ENCODE data around the gene POLR1A. TPM values are rescaled to one million over a fixed set of nuclear protein-coding genes. Genes with fewer than 3 reads are reported as not detected.
A peak's percentile ranks its signal among the peaks of the same experiment; 100 is the strongest.

Gene POLR1A
- total RNA-seq, 2 donors from 2014 or later: 37.9 to 45.5 TPM

DNA sequence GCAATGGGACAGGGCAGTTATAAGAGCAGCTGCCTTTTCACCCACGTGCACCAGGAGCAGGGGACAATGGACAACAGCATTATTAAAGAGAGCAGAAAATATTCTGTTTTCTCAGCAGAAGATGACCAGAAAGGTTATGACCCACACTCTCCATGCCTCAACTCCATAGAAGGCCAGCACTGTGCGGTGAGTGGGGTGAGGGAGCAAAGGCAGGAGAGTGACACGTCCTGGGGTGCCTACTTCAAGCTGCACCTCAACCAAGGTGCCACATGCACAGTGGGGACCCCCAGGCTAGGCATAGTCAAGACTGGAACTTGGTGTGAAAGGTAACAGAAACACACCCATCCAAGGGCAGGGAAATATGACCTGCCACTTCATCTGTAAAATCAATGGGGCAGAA lies 50.4 kb downstream of the POLR1A start:
- no peaks in the 10 kb centered on the region for H3K4me1 ChIP-seq (ENCODE audit: control insufficient read depth, insufficient read depth, low read length)
- no peak overlapping the region for H3K4me3 ChIP-seq (ENCODE audit: low read length)
- H3K9ac ChIP-seq (ENCODE audit: extremely low read depth, low read length, poor library complexity, severe bottlenecking): no peak overlapping the region
- H3K36me3 ChIP-seq (ENCODE audit: control insufficient read depth, insufficient read depth, low read length): peaks cover 76% of the 10 kb centered on the region
- H3K4me3 Mint-ChIP-seq: no peak overlapping the region
- H3K27ac ChIP-seq (ENCODE audit: low read depth, low read length): no peak overlapping the region
- 86 to 93% methylated on average over 2 to 3 of the region's 3 CpGs for WGBS, 2 experiments (ENCODE audit: insufficient coverage in 1 of 2, insufficient read length in 1 of 2)
- H3K27me3 Mint-ChIP-seq (ENCODE audit: insufficient read depth): no peaks in the 10 kb centered on the region
- DNase-seq: peak; percentile 10
- no peaks in the 10 kb centered on the region for H3K9me3 Mint-ChIP-seq
- no peaks in the 10 kb centered on the region for H3K9me3 ChIP-seq (ENCODE audit: control insufficient read depth, low read length)
- TF ChIP-seq, protein P1, sequence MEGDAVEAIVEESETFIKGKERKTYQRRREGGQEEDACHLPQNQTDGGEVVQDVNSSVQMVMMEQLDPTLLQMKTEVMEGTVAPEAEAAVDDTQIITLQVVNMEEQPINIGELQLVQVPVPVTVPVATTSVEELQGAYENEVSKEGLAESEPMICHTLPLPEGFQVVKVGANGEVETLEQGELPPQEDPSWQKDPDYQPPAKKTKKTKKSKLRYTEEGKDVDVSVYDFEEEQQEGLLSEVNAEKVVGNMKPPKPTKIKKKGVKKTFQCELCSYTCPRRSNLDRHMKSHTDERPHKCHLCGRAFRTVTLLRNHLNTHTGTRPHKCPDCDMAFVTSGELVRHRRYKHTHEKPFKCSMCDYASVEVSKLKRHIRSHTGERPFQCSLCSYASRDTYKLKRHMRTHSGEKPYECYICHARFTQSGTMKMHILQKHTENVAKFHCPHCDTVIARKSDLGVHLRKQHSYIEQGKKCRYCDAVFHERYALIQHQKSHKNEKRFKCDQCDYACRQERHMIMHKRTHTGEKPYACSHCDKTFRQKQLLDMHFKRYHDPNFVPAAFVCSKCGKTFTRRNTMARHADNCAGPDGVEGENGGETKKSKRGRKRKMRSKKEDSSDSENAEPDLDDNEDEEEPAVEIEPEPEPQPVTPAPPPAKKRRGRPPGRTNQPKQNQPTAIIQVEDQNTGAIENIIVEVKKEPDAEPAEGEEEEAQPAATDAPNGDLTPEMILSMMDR (conservative IDR thresholded peaks at IDR 0.05): no peak
- H3K27ac Mint-ChIP-seq: no peak overlapping the region
- no peaks in the 10 kb centered on the region for H3K27me3 ChIP-seq (ENCODE audit: control insufficient read depth, insufficient read depth, low read length, poor library complexity, severe bottlenecking)
- peaks cover 54% of the 10 kb centered on the region for H3K36me3 Mint-ChIP-seq (ENCODE audit: low read depth)
- no peaks in the 10 kb centered on the region for H3K4me1 Mint-ChIP-seq

DNA sequence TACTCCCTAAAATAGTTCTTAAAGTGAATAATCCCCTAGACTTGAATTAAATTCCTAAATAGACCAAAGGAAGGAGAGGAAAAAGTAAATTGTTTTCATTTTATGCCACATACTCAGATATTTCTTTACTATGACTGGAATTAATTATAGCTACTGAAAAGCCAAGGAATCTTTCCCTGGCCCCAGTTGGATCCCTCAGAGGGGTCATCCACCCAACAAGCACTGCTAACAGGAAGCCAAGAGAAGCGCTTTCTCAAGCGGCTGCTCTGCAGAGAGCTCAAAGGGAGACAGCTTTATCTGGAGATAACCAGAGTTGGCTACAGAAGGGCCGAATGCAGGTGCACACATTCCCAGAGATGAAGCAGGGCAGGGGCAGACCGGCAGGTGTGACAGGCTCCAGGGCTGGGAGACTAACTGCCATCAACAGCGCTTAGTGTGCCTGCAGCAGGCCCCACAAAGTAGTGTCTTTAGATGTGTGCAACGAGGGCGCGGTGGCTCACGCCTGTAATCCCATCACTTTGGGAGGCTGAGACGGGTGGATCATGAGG lies 51.1 kb downstream of the POLR1A start:
- Histone ChIP-seq H3K9me3 (ENCODE audit: control insufficient read depth, low read length) (no peaks in the 10 kb centered on the region), H3K4me3 (ENCODE audit: low read length) (no peak overlapping the region), H3K36me3 (ENCODE audit: control insufficient read depth, insufficient read depth, low read length) (peaks cover 73% of the 10 kb centered on the region), H3K4me1 (ENCODE audit: control insufficient read depth, insufficient read depth, low read length) (no peaks in the 10 kb centered on the region), H3K9ac (ENCODE audit: extremely low read depth, low read length, poor library complexity, severe bottlenecking) (no peak overlapping the region), H3K27ac (ENCODE audit: low read depth, low read length) (no peak overlapping the region), H3K27me3 (ENCODE audit: control insufficient read depth, insufficient read depth, low read length, poor library complexity, severe bottlenecking) (no peaks in the 10 kb centered on the region)
- H3K4me1 Mint-ChIP-seq: no peaks in the 10 kb centered on the region
- no peak overlapping the region for H3K4me3 Mint-ChIP-seq
- DNase-seq: peak; percentile 17
- WGBS, 2 experiments (ENCODE audit: insufficient coverage in 1 of 2, insufficient read length in 1 of 2): 91 to 95% methylated on average over 8 to 10 of the region's 10 CpGs
- TF ChIP-seq, protein P1 (conservative IDR thresholded peaks at IDR 0.05): no peak
- peaks cover 57% of the 10 kb centered on the region for H3K36me3 Mint-ChIP-seq (ENCODE audit: low read depth)
- no peaks in the 10 kb centered on the region for H3K9me3 Mint-ChIP-seq
- H3K27me3 Mint-ChIP-seq (ENCODE audit: insufficient read depth): no peaks in the 10 kb centered on the region
- H3K27ac Mint-ChIP-seq: no peak overlapping the region

DNA sequence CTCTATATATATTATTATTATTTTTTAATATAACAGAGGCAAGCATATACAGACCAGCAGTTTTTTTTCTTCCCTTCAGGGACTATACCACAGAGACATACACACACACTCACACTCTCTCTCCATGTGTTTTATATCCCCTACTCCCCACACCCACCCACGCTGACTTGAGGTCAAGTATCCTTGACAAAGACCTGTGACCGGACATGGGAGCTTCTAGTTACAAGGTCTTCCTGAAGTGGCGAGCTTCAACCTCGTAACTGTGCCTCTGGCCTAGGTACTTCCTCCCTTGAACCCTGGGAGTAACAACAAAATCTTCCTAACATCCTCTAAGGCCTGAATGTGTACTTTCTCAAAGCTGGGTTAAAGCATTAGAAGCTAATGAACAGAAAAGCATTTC lies 52.5 kb downstream of the POLR1A start:
- Mint-ChIP-seq H3K4me1 (no peaks in the 10 kb centered on the region), H3K27me3 (ENCODE audit: insufficient read depth) (no peaks in the 10 kb centered on the region), H3K36me3 (ENCODE audit: low read depth) (peaks cover 66% of the 10 kb centered on the region), H3K4me3 (no peak overlapping the region), H3K9me3 (no peaks in the 10 kb centered on the region), H3K27ac (peak overlapping the region; percentile 35)
- no peak overlapping the region for H3K9ac ChIP-seq (ENCODE audit: extremely low read depth, low read length, poor library complexity, severe bottlenecking)
- H3K36me3 ChIP-seq (ENCODE audit: control insufficient read depth, insufficient read depth, low read length): peaks cover 78% of the 10 kb centered on the region
- H3K4me1 ChIP-seq (ENCODE audit: control insufficient read depth, insufficient read depth, low read length): no peaks in the 10 kb centered on the region
- 89 to 93% methylated on average over 4 of the region's 4 CpGs for WGBS, 2 experiments (ENCODE audit: insufficient coverage in 1 of 2, insufficient read length in 1 of 2)
- no peak overlapping the region for H3K27ac ChIP-seq (ENCODE audit: low read depth, low read length)
- H3K4me3 ChIP-seq (ENCODE audit: low read length): no peak overlapping the region
- TF ChIP-seq, protein P1 (conservative IDR thresholded peaks at IDR 0.05): no peak
- H3K27me3 ChIP-seq (ENCODE audit: control insufficient read depth, insufficient read depth, low read length, poor library complexity, severe bottlenecking): no peaks in the 10 kb centered on the region
- no peaks in the 10 kb centered on the region for H3K9me3 ChIP-seq (ENCODE audit: control insufficient read depth, low read length)
- no peak for DNase-seq

Measured in endodermal cell (in vitro differentiated cells).